Inflammatory macrophage treated with lipopolysaccharide for 4 hours (primary cell): ENCODE results near the gene MYRIP.
A peak's percentile ranks its signal among the peaks of the same experiment; 100 is the strongest.
"Not testable (repeated sequence)": the region's sequence is repeated elsewhere in the genome, so short reads cannot be mapped to it uniquely, and the experiment has no call there.

Experiments used
- DNase-seq: peaks from one replicate; pipeline ENCODE4 v3.0.0-alpha.2; 2020

MYRIP gene

GRCh38 chr3:40247714-40248454, 438.5 kb downstream of the MYRIP start:
- DNase-seq: no peak

DNA sequence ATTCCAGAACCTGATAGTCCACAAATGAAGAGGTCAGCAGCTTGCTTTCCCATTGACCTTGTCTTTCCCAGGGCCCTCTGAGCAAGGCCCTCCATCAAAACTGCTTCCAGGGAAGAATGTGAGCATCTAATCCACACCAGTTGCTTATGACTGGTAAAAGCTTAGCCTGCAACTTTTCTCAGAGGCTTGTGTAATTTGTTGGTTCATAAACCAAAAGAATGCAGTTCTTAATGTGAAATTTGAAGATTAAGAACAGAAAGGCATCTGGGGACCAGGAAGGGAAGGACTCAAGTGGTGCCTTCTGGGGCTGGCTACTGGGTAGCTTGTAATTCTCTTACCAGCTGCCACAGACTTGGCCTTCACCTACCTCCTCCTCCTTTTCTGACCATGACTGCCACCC, 439.2 kb downstream of the MYRIP start:
- no peak for DNase-seq

DNA sequence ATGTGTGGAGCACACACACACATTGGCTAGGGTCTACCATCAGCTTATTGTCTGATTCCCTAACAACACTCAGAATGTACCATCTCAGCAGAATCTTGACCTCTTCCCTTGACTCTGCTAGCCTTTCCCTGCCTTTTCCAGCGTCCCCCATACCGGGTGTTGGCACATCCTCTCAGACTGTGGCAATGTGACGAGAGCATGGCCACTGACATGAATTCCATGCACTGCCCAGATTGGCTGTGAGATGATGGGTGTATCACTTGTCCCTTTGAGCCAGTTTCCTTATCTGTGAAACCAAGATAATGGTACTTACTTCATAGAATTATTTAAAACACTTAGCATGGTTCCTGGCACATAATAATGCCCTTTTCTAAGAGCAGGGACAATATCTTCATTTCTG, 439.8 kb downstream of the MYRIP start:
- no peak for DNase-seq

DNA sequence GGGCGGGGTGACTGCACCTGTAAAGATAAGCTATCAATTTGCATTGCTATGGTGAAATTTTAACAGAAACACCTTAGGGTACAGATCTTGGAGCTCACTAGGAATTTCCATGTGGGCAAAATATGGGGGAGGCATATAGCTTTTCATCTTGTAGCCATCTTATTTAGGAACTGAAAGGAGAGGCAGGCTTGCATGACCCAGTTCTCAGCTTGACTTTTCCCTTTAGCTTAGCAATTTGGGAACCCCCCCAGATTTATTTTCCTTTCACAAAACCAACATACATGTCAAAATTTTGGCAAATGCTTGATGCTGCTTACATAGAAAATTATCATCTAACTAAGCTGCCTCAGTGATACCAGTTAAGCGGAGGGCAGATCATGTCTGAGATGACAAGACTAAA, 445.1 kb downstream of the MYRIP start:
- no peak for DNase-seq

GRCh38 chr3:40254891-40255290, 445.5 kb downstream of the MYRIP start:
- DNase-seq: no peak

GRCh38 chr3:40255532-40255931, 446.1 kb downstream of the MYRIP start:
- DNase-seq: no peak

DNA sequence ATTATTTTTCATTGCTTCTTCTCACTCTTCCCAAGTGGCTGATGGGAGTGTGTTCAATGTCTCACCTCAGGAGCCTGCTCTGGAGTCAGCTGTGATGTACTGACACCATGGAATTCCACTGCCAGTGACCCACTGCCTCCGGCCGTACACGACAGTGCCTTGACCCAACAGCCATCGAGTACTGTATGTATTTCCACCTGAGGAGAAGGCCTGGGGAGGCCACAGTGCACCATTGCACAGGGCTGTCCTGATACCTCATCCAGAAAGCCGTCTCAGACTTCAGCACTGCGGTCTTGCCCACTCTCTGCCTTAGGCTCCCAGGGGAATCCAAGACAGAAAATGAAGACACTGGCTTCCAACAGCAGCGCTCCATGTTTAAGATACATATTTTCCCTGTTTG, 448.7 kb downstream of the MYRIP start:
- DNase-seq: no peak

DNA sequence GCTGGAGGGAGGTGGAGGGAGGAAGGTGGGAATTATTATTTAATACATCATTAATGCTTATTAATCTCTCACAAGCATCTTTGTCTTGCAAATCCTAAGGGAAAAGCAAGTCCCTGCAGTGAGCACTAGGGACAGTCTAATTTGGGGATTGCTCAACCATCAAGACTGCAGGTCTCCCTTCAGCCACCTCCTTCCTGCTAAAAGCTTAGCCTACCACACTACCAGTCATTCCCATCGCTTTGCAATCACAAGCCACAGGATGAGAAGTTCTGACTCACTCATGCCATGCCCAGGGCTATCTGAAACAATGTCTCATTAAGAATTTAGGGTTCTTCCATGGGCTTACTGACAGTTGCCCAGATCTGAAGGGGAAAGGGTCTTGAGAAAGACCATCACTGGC, 449.1 kb downstream of the MYRIP start:
- DNase-seq: peak; percentile 46

DNA sequence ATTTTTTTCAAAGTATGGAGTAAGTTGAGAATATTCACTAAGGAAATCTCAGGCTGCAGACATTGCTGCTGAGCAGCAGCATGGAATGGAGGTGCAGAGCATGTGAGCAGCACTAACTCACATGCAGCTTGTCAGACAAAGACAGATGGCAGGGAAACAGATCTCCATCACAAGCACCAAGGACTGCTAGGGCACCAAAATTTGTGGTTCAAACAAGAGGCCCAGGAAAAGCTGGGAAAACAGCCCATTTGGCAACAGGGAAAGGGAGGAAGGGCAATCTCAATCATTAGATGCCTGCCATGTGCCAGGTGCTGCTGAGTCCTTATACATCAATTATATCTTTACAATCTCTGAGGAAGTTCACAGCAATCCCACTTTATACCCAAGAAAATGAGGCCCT, 452.9 kb downstream of the MYRIP start:
- no peak for DNase-seq

GRCh38 chr3:40264451-40264850, 455.0 kb downstream of the MYRIP start:
- DNase-seq: no peak

GRCh38 chr3:40265181-40265580, 455.8 kb downstream of the MYRIP start:
- DNase-seq: no peak

GRCh38 chr3:40267937-40268724, 458.7 kb downstream of the MYRIP start:
- DNase-seq: no peak

GRCh38 chr3:40268802-40269524, 459.6 kb downstream of the MYRIP start:
- no peak for DNase-seq

DNA sequence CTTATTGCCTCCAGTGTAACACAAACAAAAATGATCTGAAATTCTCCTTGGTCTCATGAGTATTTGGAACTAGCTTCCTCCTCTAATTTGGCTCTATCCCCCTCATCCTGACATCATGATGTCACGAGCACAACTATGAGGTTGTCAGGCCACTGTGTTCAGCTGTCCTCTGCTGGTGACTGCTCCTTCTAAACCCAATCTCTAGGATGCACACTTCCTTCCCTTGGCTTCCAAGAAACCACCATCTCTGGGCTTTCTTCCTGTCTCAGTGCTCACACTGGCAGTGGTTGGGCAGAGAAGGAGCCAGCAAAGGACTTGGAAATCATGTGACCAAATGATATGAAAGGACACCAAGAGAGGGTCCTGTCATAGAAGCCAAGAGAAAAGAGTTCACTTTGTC, 469.4 kb downstream of the MYRIP start:
- DNase-seq: no peak

- DNase-seq: no peak
These were observed 472.6 kb downstream of the MYRIP start for GRCh38 chr3:40281995-40282394.

DNA sequence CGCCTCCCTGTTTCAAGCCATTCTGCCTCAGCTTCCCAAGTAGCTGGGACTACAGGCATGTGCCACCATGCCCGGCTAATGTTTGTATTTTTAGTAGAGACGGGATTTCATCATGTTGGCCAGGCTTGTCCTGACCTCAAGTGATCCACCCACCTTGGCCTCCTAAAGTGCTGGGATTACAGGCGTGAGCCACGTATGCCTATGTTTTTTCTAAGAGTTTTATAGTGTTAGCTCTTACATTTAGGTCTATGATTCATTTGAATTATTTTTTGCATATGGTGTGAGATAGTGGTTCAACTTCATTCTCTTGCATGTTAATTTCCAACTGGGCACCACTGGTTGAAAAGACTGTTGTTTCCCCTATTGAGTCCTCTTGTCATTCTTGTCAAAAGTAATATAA, 473.6 kb downstream of the MYRIP start:
- not testable (repeated sequence) for DNase-seq

- DNase-seq: no peak
These were observed 477.8 kb downstream of the MYRIP start for GRCh38 chr3:40287248-40287647.

GRCh38 chr3:40290396-40290795, 481.0 kb downstream of the MYRIP start:
- DNase-seq: no peak

- no peak for DNase-seq
These were observed 482.1 kb downstream of the MYRIP start for GRCh38 chr3:40291471-40291870.

DNA sequence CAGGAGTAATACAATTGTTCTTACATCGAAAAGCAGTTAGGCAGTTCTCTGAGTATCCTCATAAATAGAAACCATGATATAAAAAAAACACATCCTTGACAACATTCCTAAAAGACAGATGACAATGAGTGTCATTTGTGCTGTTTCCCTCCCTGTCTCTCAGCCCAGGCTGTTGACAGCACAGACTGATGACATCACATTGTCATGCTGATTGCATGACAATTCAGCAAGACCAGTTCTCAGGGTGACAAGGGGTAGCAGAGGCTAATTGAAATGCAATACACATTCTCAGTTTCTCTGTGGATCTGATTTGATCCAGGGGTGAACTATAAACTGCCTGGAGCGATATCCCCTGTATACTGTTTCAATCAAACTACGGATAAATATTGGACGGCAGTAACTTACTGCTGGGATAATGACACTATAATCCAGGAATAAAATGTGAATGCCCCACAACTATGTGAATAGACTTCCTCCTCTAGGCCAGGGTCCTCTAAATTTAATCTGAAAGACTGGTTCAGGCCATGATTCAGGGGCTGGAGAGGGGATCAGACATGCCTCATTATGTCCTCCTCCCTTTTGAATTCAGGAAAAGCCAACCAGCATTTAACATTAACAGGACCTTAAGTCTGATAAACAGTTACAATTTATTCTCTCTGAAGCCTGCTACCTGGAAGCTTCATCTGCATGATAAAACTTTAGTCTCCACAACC, 483.4 kb downstream of the MYRIP start:
- DNase-seq: peak; percentile 81

- DNase-seq: no peak
These were observed 485.0 kb downstream of the MYRIP start for GRCh38 chr3:40294434-40294833.

GRCh38 chr3:40298075-40298474, 488.7 kb downstream of the MYRIP start:
- DNase-seq: no peak

DNA sequence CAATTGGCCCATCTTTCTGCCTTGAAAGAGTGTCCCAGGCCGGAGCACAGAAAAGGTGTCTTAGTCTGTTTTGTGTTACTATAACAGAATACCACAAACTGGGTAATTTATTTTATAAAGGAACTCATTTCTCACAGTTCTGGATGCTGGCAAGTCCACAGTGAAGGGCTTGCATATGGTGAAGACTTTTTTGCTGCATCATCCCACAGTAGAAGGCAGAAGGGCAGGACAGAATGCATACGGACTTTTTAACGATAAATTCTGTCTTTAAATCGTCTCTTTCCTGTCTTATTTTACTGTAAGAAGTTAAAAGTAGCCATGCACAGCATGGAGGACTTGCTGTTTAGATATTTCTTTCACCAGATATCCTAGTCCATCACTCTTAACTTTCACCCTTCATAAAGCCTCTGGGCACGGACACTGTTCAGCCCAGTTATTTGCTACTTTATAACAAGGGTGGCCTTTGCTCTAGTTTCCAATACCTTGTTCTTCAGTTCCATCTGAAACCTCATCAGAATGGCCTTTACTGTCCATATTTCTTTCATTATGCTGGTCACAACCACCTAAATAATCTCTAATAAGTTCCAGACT, 489.8 kb downstream of the MYRIP start:
- no peak for DNase-seq
